HL-60/S4 treated with retinoic acid at 250 ng/mL for 4 days and 3 days (cell line): Measurements from ENCODE around the gene ELP1.
"Not testable (repeated sequence)": the region's sequence is repeated elsewhere in the genome, so short reads cannot be mapped to it uniquely, and the experiment has no call there.

Source experiments
- in situ Hi-C: fragments of 300-500 bp; cut with MboI; formaldehyde crosslinking; loops from 2 replicates; pipeline ENCODE4 v1.7.0; 2022; ENCODE audit warnings: low sequenced_read_pairs

ELP1 gene

DNA sequence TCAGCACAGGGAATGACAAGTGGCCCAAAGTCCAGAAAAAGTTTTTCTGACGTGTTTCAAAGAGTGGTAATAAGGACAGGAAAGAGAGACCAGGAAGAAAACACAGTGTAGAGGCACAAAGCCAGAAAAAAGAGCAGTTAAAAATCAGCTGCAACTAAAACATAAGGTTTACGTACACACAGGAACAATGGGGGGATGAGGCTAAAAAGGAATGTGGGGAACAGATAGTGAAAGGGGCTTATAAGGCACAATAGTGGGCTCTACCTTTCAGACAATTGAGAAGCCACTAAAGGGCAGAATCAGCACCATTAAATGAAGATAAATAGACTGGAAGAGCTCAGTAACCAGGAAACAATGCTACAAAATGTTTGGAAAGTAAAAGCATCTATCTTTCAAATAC is 5.5 kb downstream of the ELP1 start:
- in situ Hi-C loops = no loop called here

DNA sequence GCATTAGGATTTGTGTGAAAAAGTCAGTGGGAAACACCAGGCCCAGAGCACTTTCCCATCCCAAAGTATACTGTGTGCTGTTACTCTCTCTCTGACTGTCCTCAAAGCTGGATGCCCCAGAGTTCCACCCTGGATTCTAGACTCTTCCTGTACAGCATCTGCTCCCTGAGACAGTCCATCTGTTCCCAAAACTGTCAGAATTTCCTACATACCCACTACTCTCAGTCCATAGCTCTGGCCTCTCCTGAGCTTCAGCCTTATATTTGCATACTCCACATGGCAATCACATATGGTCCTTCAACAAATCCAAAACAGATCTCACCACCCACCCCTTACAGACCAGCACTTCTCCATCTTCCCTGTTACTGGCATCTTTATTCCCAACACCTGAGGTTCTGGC is 9.5 kb downstream of the ELP1 start:
- in situ Hi-C loops = no loop called here

DNA sequence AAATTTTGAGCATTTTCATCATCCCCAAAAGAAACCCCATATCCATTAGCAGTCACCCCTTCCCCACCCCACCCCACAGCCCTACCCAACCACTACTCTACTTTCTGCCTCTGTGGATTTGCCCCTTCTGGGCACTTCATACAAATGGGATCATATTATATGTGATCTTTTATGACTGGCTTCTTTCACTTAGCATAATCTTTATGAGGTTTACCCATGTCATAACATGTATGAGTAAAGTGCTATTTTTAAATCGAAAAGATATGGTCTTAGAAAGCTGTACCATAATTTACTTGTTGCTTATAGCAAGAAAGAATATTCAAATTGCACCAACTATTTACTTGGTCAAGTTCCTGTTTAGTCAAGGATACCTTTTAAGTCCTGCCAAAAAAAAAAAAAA is 12.7 kb downstream of the ELP1 start:
- in situ Hi-C loops = no loop called here

DNA sequence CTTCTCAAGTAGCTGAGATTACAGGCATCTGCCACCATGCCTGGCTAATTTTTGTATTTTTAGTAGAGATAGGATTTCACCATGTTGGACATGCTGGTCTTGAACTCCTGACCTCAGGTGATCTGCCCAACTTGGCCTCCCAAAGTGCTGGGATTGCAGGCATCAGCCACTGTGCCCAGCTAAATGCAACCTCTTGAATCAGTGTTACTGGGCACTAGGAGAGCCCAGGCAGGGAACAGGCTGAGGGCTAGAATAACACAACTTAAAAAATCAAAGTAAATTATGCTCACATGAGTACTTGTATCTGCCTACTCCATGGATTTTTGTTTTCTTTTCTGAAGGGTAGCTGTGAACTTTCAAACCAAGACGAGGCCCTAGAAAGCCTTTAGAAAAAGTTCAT is 13.5 kb downstream of the ELP1 start:
- in situ Hi-C loops = not testable (repeated sequence)

DNA sequence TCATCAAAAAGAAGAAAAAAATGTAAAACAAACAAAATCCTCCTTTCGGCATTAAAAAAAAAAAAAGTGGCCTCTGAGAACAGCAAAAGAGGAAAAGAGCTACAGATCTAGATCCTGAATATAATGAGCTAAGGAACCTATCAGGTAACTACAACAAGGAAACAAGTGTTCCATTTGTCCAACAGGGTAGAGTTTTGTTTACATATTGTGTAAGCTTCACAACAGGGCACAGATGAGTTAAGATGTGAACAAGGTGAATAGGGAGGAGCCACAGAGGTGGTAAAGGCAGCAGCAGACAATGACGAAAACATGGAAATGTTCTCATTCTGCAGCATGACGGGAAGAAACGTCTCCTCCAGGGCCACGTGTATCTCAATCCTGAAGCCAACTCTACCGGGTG is 14.4 kb downstream of the ELP1 start:
- in situ Hi-C loops = no loop called here

DNA sequence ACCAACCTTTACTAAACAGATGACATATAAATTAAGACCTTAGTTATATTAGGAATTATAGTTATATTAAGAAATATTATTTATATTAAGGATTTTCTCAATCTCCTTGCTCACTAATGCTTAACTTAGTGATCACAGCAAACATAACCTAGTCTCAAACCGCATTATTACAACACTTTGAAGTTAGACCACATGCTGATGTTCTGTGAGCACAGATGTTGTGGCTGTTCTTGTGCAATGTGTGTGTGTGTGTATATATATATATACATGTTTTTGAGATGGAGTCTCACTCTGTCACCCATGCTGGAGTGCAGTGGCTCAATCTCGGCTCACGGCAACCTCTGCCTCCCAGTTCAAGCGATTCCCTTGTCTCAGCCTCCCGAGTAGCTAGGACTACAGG is 20.5 kb downstream of the ELP1 start:
- in situ Hi-C loops = no loop called here

DNA sequence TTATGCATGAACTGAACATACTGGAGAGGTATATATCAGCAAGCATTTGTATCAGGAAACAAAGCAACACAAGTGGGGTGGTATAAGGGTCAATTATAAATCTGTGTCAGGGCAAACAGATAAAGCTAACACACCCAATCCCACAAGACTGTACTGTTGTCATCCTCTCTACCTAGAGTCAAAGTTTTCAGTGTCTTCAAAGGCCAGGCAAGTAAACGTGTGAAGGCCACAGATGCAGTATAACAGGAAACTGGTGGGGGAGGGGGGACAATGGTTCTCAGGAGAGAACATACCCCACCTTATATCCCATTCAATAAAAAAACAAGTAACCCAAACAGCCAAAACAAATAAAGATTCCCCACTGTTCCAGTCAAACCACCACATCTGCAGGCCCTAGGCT is 22.1 kb downstream of the ELP1 start:
- in situ Hi-C loops = no loop called here

DNA sequence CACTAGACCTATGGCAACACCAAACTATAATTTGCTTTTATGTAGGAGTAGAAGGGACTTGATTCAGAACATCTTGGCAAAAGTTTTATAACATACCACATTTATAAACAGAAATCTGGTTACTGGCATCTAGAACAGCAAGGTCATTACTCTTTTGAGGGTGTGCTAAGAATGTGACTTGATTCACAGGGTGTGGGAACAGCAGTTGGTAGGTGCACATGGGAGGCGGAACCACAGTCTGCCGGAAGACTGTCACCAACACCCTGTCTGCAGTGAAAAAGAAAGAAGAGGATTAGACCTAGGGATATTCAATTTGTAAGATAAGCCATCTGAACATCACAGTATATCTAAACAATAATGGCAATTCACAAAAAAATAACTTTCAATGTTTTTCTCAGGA is 23.0 kb downstream of the ELP1 start:
- in situ Hi-C loops = no loop called here

DNA sequence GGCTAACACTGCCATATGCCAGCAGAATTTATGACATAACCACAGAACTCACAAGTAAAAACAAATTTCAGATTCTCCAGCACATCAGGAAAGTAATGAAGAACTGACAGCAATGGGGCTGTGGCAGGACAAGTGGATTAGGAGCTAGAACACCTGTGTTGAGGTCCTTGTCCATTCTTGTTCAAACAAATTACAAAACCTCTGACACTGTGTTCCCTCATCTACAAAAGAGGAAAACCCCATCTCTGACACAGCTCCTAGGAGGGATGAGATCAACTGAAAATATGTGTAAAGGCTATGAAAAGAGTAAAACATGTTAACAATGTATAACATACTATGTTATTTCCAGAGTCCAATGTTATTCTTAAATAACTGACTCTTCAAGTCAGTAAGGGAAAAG is 23.5 kb downstream of the ELP1 start:
- in situ Hi-C loops = no loop called here

DNA sequence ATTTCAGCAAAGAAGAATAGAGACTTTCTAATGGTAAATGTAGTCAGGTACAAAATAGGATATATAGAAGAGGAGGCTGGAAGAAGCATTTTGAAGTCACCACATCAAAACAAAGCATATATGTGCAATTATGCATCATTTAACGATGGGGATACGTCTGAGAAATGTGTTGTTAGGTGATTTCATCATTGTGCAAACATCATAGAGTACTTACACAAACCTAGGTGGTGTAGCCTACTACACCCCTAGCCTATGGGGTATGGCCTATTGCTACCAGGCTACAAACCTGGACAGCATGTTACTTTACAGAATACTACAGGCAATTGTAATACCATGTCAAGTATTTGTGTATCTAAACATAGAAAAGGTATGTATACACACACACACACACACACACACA is 28.4 kb downstream of the ELP1 start:
- in situ Hi-C loops = no loop called here

DNA sequence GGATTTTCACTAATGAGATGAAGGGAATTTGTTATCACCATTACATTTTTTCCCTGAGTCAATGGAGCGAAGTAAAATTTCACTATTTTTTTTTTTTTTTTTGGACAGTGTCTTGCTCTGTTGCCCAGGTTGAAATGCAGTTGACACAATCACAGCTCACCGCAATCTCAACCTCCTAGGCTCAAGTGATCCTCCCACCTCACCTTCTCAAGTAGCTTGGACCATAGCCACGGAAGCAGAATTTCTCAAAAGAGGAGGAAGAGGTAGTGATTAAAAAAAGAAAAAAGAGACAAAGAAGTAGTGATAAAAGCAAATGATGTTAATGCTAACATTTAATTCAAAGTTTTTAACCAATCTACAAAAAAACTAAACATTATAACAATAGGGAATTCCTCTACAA is 29.8 kb downstream of the ELP1 start:
- in situ Hi-C loops = no loop called here

DNA sequence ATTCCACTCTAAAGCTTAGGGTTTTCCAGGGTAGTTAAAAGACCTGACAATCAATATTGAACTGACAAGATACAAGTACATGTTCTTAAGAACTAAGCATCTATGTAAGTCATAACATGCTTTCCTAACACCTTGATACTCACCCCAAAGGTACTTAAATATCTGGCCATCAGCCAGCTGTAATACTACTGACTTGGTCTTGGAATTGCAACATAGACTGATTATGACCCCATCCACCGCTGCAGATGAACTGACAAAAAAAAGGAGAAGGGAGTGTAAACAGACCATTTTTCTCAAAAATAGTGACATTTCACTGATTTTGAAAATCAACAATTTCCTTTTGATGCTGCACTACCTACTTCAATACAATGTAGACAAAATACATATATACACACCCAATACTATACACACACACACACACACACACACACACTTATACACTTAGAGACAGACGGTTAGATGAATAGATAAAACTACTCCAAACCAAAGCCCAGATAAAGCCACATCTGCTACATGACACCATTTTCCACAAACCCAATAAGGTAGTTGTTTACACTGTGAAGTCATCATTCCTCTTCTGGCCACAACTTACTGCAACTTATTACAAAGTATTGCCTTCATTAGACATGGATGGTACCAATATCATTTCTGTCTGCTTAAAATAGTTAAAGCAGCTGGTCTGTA is 30.4 kb downstream of the ELP1 start:
- in situ Hi-C loops = no loop called here

DNA sequence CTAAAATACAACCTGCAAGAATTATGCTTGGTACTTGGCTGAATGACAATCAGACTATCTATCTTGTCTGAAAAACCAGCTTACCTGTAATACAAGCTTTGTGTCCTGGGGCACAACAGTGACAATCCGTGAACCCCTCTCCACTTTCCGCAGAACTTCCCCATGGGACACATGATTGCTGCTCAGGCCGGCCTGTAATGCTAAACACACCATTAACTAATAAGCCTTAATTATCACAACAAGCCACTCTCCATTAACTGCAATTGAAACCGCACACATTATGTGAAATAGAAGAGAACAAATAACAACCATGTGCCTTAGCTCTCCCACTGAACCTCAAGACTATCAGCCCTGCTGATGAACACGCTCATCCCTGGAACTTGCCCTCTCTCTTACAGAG is 33.7 kb downstream of the ELP1 start:
- in situ Hi-C loops = no loop called here

DNA sequence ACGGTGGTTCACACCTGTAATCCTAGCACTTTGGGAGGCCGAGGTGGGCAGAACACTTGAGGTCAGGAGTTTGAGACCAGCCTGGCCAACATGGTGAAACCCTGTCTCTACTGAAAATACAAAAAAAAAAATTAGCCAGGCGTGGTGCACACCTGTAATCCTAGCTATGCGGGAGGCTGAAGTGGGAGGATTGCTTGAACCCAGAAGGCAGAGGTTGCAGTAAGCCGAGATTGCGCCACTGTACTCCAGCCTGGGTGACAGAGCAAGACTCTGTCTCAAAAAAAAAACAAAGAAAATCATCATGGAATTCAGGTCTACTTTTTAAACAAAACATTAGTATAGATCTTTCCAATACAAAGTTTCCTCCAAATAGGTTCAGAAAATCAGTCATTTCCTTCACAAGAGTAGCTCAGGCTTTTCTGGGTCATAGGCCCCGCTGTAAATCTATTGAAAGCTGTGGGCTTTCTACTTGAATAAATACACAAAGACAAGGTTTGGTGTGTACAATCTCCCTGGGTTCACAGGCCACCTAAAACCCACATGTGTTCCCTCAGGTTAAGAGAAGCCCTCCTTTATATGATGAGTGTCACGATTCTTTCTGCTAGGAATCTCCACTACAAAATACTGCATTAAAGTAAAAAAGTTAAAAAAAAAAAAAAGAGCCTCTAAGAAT is 34.8 kb downstream of the ELP1 start:
- in situ Hi-C loops = not testable (repeated sequence)

DNA sequence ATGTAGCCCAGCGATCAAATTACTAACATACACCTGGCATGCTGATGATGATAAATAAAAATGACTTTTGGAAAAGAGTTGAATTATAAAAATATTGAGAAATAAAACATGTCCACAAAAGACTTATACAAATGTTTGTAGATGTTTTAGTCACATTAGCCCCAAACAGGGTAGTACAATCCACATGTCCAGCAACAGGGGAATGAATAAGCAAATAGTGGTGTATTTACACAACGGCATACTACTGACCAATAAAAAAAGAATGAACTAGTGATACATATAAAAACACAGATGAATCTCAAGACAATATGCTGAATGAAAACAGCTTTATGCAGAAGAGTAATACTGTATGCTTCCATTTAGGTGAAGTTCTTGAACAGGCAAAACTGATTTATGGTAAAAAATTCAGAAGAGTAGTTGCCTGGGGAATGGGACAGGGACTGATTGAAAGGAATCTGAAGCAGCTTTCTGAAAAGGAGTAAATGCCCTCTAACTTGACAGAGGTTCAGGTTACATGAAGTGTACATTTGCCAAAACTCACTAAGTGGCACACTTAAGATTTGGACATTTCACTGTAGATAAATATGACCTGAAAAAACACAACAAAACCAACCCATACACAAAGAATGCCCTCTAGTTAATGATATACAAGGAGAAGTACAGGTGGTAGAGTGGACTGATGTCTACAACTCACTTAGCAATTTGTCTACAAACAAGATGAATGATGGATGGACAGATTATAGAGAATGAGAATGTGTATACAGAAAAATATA is 36.4 kb downstream of the ELP1 start:
- in situ Hi-C loops = no loop called here

DNA sequence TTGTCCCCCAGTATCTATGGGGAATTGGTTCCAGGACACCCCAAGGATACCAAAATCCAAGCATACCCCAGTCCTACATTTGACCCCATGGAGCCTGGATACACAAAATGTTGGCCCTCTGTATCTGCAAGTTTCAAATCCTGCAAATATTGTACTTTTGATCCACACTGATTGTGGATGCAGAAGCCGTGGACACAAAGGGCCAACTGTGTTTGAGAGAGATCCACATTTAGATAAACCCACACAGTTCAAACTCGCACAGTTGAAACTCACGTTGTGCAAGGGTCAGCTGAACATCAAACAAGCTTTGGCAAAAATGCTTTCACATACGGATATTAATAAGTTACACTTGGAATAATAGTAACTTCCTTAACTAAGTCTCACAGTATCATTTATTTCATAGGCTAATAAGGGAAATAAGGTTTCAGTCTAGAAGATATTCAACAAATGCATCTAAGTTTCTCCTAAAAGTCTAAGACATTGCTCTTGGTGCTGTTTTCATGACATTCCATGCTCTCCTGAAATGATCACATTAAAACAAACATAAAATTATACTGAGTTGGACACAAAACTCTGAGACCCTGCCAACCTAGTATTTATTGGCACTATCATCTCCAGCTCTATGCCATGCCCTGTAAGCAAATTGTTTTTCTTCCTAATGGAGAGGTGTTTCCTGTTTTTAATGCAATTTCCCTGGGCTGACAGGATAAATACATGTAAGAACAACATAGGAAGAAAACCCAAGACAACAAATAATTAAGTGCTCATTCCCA is 39.5 kb downstream of the ELP1 start:
- in situ Hi-C loops = no loop called here

DNA sequence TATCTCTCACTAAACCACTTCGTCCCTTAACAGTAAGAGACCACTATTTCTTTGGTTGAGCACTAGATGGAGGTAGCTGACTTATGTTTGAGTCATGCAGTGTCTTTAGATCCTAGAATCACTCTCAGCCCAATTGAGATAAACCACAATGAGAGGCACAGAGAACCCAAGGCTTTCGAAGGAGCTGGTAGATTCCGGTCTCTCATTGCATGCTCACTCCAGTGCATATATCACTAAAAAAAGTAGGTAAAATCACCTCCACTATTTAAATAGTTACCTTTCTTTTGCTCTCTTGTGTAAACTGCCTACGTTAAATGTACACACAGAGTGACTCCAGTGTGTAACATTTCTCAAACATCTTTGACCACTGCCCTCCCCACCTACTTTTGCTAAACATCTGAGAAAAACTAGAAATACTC is 44.3 kb downstream of the ELP1 start:
- in situ Hi-C loops = no loop called here

DNA sequence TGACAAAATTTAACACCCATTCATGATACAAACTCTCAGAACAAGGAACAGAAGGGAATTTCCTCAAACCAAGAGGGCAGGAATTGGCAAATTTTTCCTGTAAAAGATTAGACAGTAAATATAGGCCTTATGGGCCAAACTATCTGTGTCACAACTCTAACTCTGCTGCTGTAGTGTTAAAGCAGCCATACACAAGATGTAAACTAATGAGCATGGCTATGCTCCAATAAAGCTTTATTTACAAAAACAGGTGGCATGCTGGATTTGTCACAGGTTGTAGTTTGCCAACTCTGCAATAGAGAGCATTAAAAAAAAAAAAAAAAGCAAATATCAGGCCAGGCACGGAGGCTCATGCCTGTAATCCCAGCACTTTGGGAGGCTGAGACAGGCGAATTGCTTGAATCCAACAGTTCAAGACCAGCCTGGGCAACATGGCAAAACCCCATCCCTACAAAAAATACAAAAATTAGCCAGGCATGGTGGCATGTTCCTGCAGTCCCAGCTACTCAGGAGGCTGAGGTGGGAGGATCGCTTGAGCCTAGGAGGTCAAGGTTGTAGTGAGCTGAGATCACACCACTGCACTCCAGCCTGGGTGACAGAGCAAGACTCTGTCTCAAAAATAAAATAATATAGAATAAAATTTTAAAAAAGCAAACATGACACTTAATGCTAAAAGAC is 47.2 kb downstream of the ELP1 start:
- in situ Hi-C loops = not testable (repeated sequence)

DNA sequence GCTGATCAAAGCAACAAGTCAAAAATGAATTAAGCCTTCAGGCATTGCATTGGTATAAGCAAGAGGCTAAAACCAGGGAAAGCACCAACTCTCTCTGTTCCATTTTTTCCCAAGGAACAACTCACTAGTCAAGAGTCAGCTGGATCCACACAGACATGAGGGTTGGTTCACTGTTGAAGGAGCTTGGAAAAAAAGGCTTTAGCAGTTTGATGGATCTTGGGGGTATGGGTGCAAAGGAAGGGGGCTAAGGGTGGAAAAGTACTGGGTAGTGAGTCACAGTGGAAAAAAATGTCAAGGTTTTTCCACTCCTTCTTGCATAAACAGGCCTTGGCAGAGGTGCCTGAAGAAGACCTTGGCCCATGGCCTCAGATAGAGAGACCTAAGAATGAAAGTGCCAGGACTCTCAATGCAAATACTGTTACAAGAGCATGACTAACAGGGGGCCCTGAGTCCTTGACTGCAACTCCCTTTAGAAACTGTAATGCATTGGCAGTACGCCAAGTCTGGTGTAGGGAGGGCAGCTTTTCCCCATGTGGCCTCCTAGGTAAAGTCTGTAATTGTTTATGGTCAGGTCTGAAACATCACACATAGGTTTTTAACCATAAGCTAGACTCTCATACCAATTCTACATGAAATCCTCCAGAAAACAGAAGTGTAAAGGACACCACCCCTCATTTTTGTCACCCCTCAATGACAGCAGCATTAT is 48.1 kb downstream of the ELP1 start:
- in situ Hi-C loops = no loop called here

DNA sequence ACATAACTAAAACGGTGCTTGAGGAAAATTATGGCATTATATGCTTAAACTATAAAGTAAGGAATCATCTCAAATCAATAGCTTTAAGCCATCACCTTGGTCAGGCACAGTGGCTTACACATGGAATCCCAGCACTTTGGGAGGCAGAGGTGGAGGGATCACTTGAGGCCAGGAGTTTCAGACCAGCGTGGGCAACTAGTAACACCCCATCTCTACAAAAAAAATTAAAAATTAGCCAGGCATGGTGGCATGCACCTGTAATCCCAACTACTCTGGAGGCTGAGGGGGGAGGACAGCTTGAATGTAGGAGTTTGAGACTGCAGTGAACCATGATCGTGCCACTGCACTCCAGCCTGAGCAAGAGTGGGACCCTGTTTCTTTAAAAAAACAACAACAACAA is 49.2 kb downstream of the ELP1 start:
- in situ Hi-C loops = no loop called here
